IPS-15b (cell line): ENCODE data around the gene FASTK.

Experiments
- H3K27me3 ChIP-seq: one replicate; pipeline ENCODE4 v1.6.1; 2013; ENCODE audit warnings: low read length; ENCODE audit not compliant: control insufficient read depth, insufficient read depth
- H3K36me3 ChIP-seq: one replicate; pipeline ENCODE4 v1.6.1; 2013; ENCODE audit warnings: low read length; ENCODE audit not compliant: control insufficient read depth, insufficient read depth
- H3K4me1 ChIP-seq: one replicate; pipeline ENCODE4 v1.6.1; 2013; ENCODE audit warnings: mild to moderate bottlenecking, low read length; ENCODE audit not compliant: control insufficient read depth, insufficient read depth
- H3K4me3 ChIP-seq: one replicate; pipeline ENCODE4 v1.5.1; 2013; ENCODE audit warnings: low read depth, low read length
- H3K9ac ChIP-seq: one replicate; pipeline ENCODE4 v1.6.1; 2013; ENCODE audit warnings: low read depth, mild to moderate bottlenecking, low read length
- H3K9me3 ChIP-seq: one replicate; pipeline ENCODE4 v1.6.1; 2013; ENCODE audit warnings: mild to moderate bottlenecking, low read length; ENCODE audit not compliant: control insufficient read depth, insufficient read depth

The FASTK gene

GRCh38 chr7:151063212-151063561 lies 17.4 kb downstream of the FASTK start:
- peaks cover 22% of the 10 kb centered on the region for H3K36me3 ChIP-seq
- H3K4me1 ChIP-seq = peaks cover 3% of the 10 kb centered on the region
- peak overlapping the region; percentile 42 for H3K4me3 ChIP-seq

GRCh38 chr7:151062399-151063211 lies 18.0 kb downstream of the FASTK start:
- Histone ChIP-seq H3K9me3 (no peaks in the 10 kb centered on the region), H3K9ac (peak overlapping the region; percentile 37), H3K4me3 (peak overlapping the region; percentile 69), H3K27me3 (peaks cover 6% of the 10 kb centered on the region), H3K4me1 (peaks cover 3% of the 10 kb centered on the region), H3K36me3 (peaks cover 18% of the 10 kb centered on the region)

More at GRCh38 chr7:151063212-151063561, 17.4 kb downstream of the FASTK start:
- no peaks in the 10 kb centered on the region for H3K9me3 ChIP-seq
- H3K27me3 ChIP-seq = peaks cover 6% of the 10 kb centered on the region
- H3K9ac ChIP-seq = no peak overlapping the region

GRCh38 chr7:151062111-151062398 lies 18.6 kb downstream of the FASTK start:
- peaks cover 7% of the 10 kb centered on the region for H3K27me3 ChIP-seq
- no peaks in the 10 kb centered on the region for H3K9me3 ChIP-seq
- H3K4me1 ChIP-seq = peaks cover 3% of the 10 kb centered on the region
- H3K4me3 ChIP-seq = peak overlapping the region; percentile 40
- H3K36me3 ChIP-seq = peaks cover 17% of the 10 kb centered on the region
- no peak overlapping the region for H3K9ac ChIP-seq

GRCh38 chr7:151061213-151062110 lies 19.1 kb downstream of the FASTK start:
- H3K9me3 ChIP-seq = no peaks in the 10 kb centered on the region
- peak overlapping the region; percentile 74 for H3K4me3 ChIP-seq
- peaks cover 12% of the 10 kb centered on the region for H3K27me3 ChIP-seq
- H3K4me1 ChIP-seq = peaks cover 3% of the 10 kb centered on the region
- no peak overlapping the region for H3K9ac ChIP-seq
- H3K36me3 ChIP-seq = peaks cover 12% of the 10 kb centered on the region

GRCh38 chr7:151060416-151061212 lies 20.0 kb downstream of the FASTK start:
- Histone ChIP-seq H3K4me3 (peak overlapping the region; percentile 74), H3K9ac (peak overlapping the region; percentile 54), H3K9me3 (no peaks in the 10 kb centered on the region), H3K4me1 (peaks cover 3% of the 10 kb centered on the region), H3K36me3 (peaks cover 7% of the 10 kb centered on the region), H3K27me3 (peaks cover 17% of the 10 kb centered on the region)

GRCh38 chr7:151060113-151060415 lies 20.5 kb downstream of the FASTK start:
- H3K4me1 ChIP-seq = peaks cover 3% of the 10 kb centered on the region
- H3K9me3 ChIP-seq = no peaks in the 10 kb centered on the region
- H3K9ac ChIP-seq = peak overlapping the region; percentile 54
- H3K4me3 ChIP-seq = peak overlapping the region; percentile 74
- H3K27me3 ChIP-seq = peaks cover 19% of the 10 kb centered on the region
- H3K36me3 ChIP-seq = peaks cover 3% of the 10 kb centered on the region

GRCh38 chr7:151059367-151060112 lies 21.1 kb downstream of the FASTK start, which contains the start of gene SLC4A2:
TSS of gene SLC4A2 (plus strand) at chr7:151059589. CDS start at chr7:151061988, 2,399 bp downstream.
- Histone ChIP-seq H3K4me3 (peak within 1 kb of the TSS; percentile 74), H3K36me3 (peaks cover 2% of the 10 kb centered on the region), H3K4me1 (peaks cover 3% of the 10 kb centered on the region), H3K9me3 (no peaks in the 10 kb centered on the region), H3K9ac (peak within 1 kb of the TSS; percentile 54), H3K27me3 (peaks cover 19% of the 10 kb centered on the region)

GRCh38 chr7:151058781-151059366 lies 21.7 kb downstream of the FASTK start:
- Histone ChIP-seq H3K4me1 (peaks cover 3% of the 10 kb centered on the region), H3K9me3 (no peaks in the 10 kb centered on the region), H3K9ac (no peak overlapping the region), H3K27me3 (peaks cover 19% of the 10 kb centered on the region), H3K4me3 (peak overlapping the region; percentile 58), H3K36me3 (no peaks in the 10 kb centered on the region)

- no peak overlapping the region for H3K9ac ChIP-seq
- peaks cover 19% of the 10 kb centered on the region for H3K27me3 ChIP-seq
- no peaks in the 10 kb centered on the region for H3K36me3 ChIP-seq
- H3K9me3 ChIP-seq = no peaks in the 10 kb centered on the region
- H3K4me1 ChIP-seq = no peaks in the 10 kb centered on the region
- peak overlapping the region; percentile 89 for H3K4me3 ChIP-seq
Observed at GRCh38 chr7:151057989-151058780, 22.4 kb downstream of the FASTK start.

GRCh38 chr7:151057506-151057988 lies 23.1 kb downstream of the FASTK start, which contains the start of gene CDK5:
TSS of gene CDK5 (minus strand) at chr7:151057897. CDS start at chr7:151057848, 49 bp downstream.
- Histone ChIP-seq H3K4me1 (no peaks in the 10 kb centered on the region), H3K4me3 (peak within 1 kb of the TSS; percentile 89), H3K36me3 (no peaks in the 10 kb centered on the region), H3K27me3 (peaks cover 22% of the 10 kb centered on the region), H3K9me3 (no peaks in the 10 kb centered on the region), H3K9ac (no peak within 1 kb of the TSS)
